ENCODE measurements around the gene FAM78B.

GRCh38 chr1:166062421-166063070 lies 104.3 kb downstream of the FAM78B start:
- TF ChIP-seq POLR2A (IDR thresholded peaks at IDR 0.05) (no peak), CTCF (IDR thresholded peaks at IDR 0.05) (no peak)
